HCT116 (cell line): ENCODE measurements around the gene WDR37. TPM values are rescaled to one million over a fixed set of nuclear protein-coding genes. Genes with fewer than 3 reads are reported as not detected.

Experiments used
- ATAC-seq: fragments of 200-7000 bp; cut with Tn5 transposase; 2 replicates; pipeline ENCODE4 v1.9.1; 2020; ENCODE audit warnings: mild to moderate bottlenecking, moderate library complexity
- BruUV-seq: library from RNA; stranded (reverse); fragments of 400-500 nt; replicated peaks from 2 replicates; lab custom pipeline; 2021; lab: Mats Ljungman, UMichigan
- CTCF ChIA-PET: fragments of 300-600 bp; sonication (Branson Sonifier 250); formaldehyde crosslinking; loops from one replicate; lab custom pipeline; 2021; ENCODE audit warnings: antibody characterized with exemption; lab: Charles Lee
- POLR2A ChIA-PET: fragments of 300-600, 350-600 bp; sonication (Branson Sonifier 250); formaldehyde crosslinking; loops from one replicate; lab custom pipeline; 2021; ENCODE audit warnings: antibody characterized with exemption; lab: Charles Lee
- RAD21 ChIA-PET, 2 experiments: fragments of 300-600 bp; sonication (Branson Sonifier 250); formaldehyde crosslinking; loops; one replicate each; lab custom pipeline; 2023; ENCODE audit warnings: low total read pairs in 2 of 2; ENCODE audit not compliant: uncharacterized antibody in 2 of 2, unreplicated experiment in 2 of 2, low non-redundant PET in 1 of 2; lab: Charles Lee
- DNase-seq: peaks from one replicate; pipeline ENCODE4 v3.0.0-alpha.2; 2010; ENCODE audit warnings: low read depth, low spot score
- H2AFZ ChIP-seq: fragments of 200-600 bp; shearing (Covaris generic), sonication (generic); 2 replicates; pipeline ENCODE4 v1.6.1; 2017; ENCODE audit warnings: low read depth, mixed run types, mixed read lengths, antibody characterized with exemption, low read length; ENCODE audit not compliant: poor library complexity, severe bottlenecking
- H3K27ac ChIP-seq: 2 replicates; pipeline ENCODE4 v1.5.1; 2012; ENCODE audit warnings: low read depth, low read length
- H3K27me3 ChIP-seq: fragments of 200-600 bp; sonication (generic); 2 replicates; pipeline ENCODE4 v1.6.1; 2016; ENCODE audit warnings: mixed run types, low read length, mixed read lengths; ENCODE audit not compliant: insufficient read depth
- H3K36me3 ChIP-seq, 2 experiments: fragments of 200-500 bp in 1 of 2; fragments of 200-600 bp in 1 of 2; sonication (Bioruptor generic) in 1 of 2; sonication (generic) in 1 of 2; 2 replicates each; pipeline versions ENCODE4 v1.5.1 to v1.6.1; 2014 to 2016; ENCODE audit warnings: low read length in 2 of 2, inconsistent platforms in 1 of 2, mixed read lengths in 1 of 2, mixed run types in 1 of 2; ENCODE audit not compliant: insufficient read depth in 2 of 2, control insufficient read depth in 1 of 2
- H3K4me1 ChIP-seq, 2 experiments: fragments of 200-600 bp in 1 of 2; sonication (generic) in 1 of 2; 2 replicates each; pipeline versions ENCODE4 v1.5.1 to v1.6.1; 2012 to 2017; ENCODE audit warnings: low read length in 2 of 2, inconsistent platforms in 1 of 2, mild to moderate bottlenecking in 1 of 2, mixed read lengths in 1 of 2, mixed run types in 1 of 2, moderate library complexity in 1 of 2; ENCODE audit not compliant: insufficient read depth in 2 of 2, control insufficient read depth in 1 of 2
- H3K4me2 ChIP-seq: fragments of 200-600 bp; sonication (generic); 2 replicates; pipeline ENCODE4 v1.6.1; 2017; ENCODE audit warnings: mixed run types, low read length, mixed read lengths
- H3K4me3 ChIP-seq, 2 experiments: fragments of 200-600 bp in 1 of 2; sonication (generic) in 1 of 2; replicated peaks in 1 of 2; 2 replicates each; pipeline ENCODE4 v1.5.1; 2011 to 2016; ENCODE audit warnings: low read length in 2 of 2, control low read depth in 1 of 2, low read depth in 1 of 2, mild to moderate bottlenecking in 1 of 2, mixed read lengths in 1 of 2, mixed run types in 1 of 2
- H3K79me2 ChIP-seq: fragments of 200-600 bp; sonication (generic); 2 replicates; pipeline ENCODE4 v1.6.1; 2017; ENCODE audit warnings: mild to moderate bottlenecking, mixed run types, low read length, moderate library complexity, mixed read lengths; ENCODE audit not compliant: insufficient read depth
- H3K9ac ChIP-seq: fragments of 200-600 bp; sonication (generic); 2 replicates; pipeline ENCODE4 v1.6.1; 2016; ENCODE audit warnings: low read length, mixed read lengths
- H3K9me2 ChIP-seq: fragments of 200-600 bp; sonication (generic), shearing (Covaris generic); 2 replicates; pipeline ENCODE4 v1.6.1; 2017; ENCODE audit warnings: mixed run types, mild to moderate bottlenecking, moderate library complexity; ENCODE audit not compliant: insufficient read depth
- H3K9me3 ChIP-seq, 2 experiments: fragments of 200-500 bp in 1 of 2; fragments of 200-600 bp in 1 of 2; sonication (Bioruptor generic) in 1 of 2; sonication (generic) in 1 of 2; 2 replicates each; pipeline ENCODE4 v1.6.1; 2014 to 2017; ENCODE audit warnings: low read length in 2 of 2, mixed read lengths in 2 of 2, inconsistent platforms in 1 of 2, low read depth in 1 of 2, mild to moderate bottlenecking in 1 of 2, mixed run types in 1 of 2, moderate library complexity in 1 of 2; ENCODE audit not compliant: control insufficient read depth in 1 of 2, insufficient read depth in 1 of 2
- H4K20me1 ChIP-seq: fragments of 200-600 bp; sonication (generic), shearing (Covaris generic); 2 replicates; pipeline ENCODE4 v1.6.1; 2017; ENCODE audit warnings: mixed run types, mild to moderate bottlenecking, moderate library complexity; ENCODE audit not compliant: insufficient read depth
- CBX3 ChIP-seq: IDR thresholded peaks from 2 replicates; pipeline ENCODE4 v1.6.1; 2012; ENCODE audit warnings: low read depth
- CEBPB ChIP-seq: IDR thresholded peaks from 2 replicates; pipeline ENCODE4 v1.6.1; 2012; ENCODE audit warnings: low read depth
- EGR1 ChIP-seq: IDR thresholded peaks from 2 replicates; pipeline ENCODE4 v1.6.1; 2012; ENCODE audit warnings: low read depth
- ELF1 ChIP-seq: IDR thresholded peaks from 2 replicates; pipeline ENCODE4 v1.6.1; 2012; ENCODE audit warnings: low read depth, borderline replicate concordance
- EZH2 ChIP-seq: fragments of 200-600 bp; sonication (generic); IDR thresholded peaks from 2 replicates; pipeline ENCODE4 v1.6.1; 2017; ENCODE audit warnings: antibody characterized with exemption, mixed run types
- EZH2phosphoT487 ChIP-seq: fragments of 200-600 bp; IDR thresholded peaks from 2 replicates; pipeline ENCODE4 v1.6.1; 2018; ENCODE audit warnings: antibody characterized with exemption, borderline replicate concordance
- FOSL1 ChIP-seq: IDR thresholded peaks from 2 replicates; pipeline ENCODE4 v1.6.1; 2012; ENCODE audit warnings: low read depth
- JUND ChIP-seq: IDR thresholded peaks from 2 replicates; pipeline ENCODE4 v1.6.1; 2012
- POLR2A ChIP-seq: IDR thresholded peaks from 2 replicates; pipeline ENCODE4 v1.7.0; 2011; ENCODE audit warnings: borderline replicate concordance; ENCODE audit not compliant: insufficient read depth, insufficient read length; ENCODE audit errors: extremely low read depth
- POLR2AphosphoS5 ChIP-seq: IDR thresholded peaks from 2 replicates; pipeline ENCODE4 v1.6.1; 2011; ENCODE audit warnings: mild to moderate bottlenecking, low read depth, low read length, moderate library complexity
- RAD21 ChIP-seq: IDR thresholded peaks from 2 replicates; pipeline ENCODE4 v1.6.1; 2012; ENCODE audit warnings: low read depth, mild to moderate bottlenecking
- SIN3A ChIP-seq: IDR thresholded peaks from 2 replicates; pipeline ENCODE4 v1.6.1; 2012; ENCODE audit warnings: low read depth
- SP1 ChIP-seq: IDR thresholded peaks from 2 replicates; pipeline ENCODE4 v1.6.1; 2012; ENCODE audit warnings: low read depth
- SRF ChIP-seq: IDR thresholded peaks from 2 replicates; pipeline ENCODE4 v1.6.1; 2012; ENCODE audit warnings: low read depth
- TCF7L2 ChIP-seq: IDR thresholded peaks from 2 replicates; pipeline ENCODE4 v1.7.0; 2011; ENCODE audit warnings: borderline replicate concordance, inconsistent platforms; ENCODE audit not compliant: insufficient read depth, insufficient read length; ENCODE audit errors: extremely low read depth
- YY1 ChIP-seq: IDR thresholded peaks from 2 replicates; pipeline ENCODE4 v1.6.1; 2011; ENCODE audit warnings: low read length, low read depth, moderate library complexity, mild to moderate bottlenecking; ENCODE audit not compliant: insufficient replicate concordance; ENCODE audit errors: extremely low read depth
- ZNF274 ChIP-seq: fragments of 200-500 bp; sonication (Bioruptor generic); IDR thresholded peaks from 2 replicates; pipeline ENCODE4 v1.6.1; 2014; ENCODE audit warnings: mild to moderate bottlenecking, low read depth, low read length, inconsistent platforms
- intact Hi-C: fragments of 100-400 bp; cut with micrococcal nuclease; formaldehyde crosslinking; loops from 2 replicates; pipeline ENCODE4 v1.10.0; 2022
- total RNA-seq: library from RNA; stranded (reverse); gene quantifications from one replicate; pipeline ENCODE4 v1.2.1, GENCODE V29; 2021; ENCODE audit not compliant: unreplicated experiment
- TF ChIP-seq, protein P1 (sequence below): IDR thresholded peaks from 2 replicates; pipeline ENCODE4 v1.6.1; 2012
- TF ChIP-seq, protein P2 (sequence below), 3 experiments: fragments of 200-600 bp in 1 of 3; sonication (generic) in 1 of 3; IDR thresholded peaks in 2 of 3; conservative IDR thresholded peaks in 1 of 3; 2 replicates each; pipeline ENCODE4 v1.5.1; 2012 to 2017; ENCODE audit warnings: low read depth in 2 of 3, low read length in 2 of 3, antibody characterized with exemption in 1 of 3, borderline replicate concordance in 1 of 3, control low read depth in 1 of 3, mild to moderate bottlenecking in 1 of 3, mixed read lengths in 1 of 3, mixed run types in 1 of 3, moderate library complexity in 1 of 3; ENCODE audit not compliant: insufficient read depth in 1 of 3

WDR37 gene
- total RNA-seq, 1 experiment from 2014 or later, result 9.1 TPM

DNA sequence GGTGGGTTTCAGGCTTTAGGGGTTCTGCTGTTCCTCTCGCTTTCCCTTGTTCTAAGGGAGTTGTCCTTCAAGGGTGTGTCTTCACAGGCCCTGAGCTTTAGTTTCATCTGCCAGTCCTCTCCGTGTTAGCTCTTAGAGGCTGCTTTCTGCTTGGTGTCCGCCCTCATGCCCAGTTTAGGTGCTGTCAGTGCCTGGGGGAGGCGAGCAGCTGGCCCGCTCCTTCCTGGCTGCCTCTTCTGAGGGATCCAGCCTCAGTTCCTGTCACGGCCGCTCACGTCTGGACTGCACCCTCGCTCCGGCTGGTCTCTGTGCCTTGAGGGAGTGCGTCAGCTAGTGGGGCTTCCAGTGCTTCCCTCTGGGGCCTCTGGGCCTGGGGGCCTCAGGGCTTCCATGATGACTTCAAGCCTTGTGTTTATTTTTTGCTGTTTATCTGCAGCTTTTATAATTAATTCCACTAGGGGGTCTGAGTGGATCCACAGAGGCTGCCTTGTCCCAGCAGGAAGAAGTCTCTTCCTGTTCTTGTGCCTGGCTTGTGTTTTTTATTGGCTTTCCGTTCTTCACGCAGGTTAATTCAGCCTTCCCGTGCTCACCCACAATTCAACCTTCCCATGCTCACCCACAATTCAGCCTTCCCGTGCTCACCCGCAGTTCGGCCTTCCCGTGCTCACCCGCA, 33.0 kb downstream of the WDR37 start:
- Histone ChIP-seq H3K4me2 (no peak overlapping the region), H3K79me2 (no peaks in the 10 kb centered on the region), H4K20me1 (no peaks in the 10 kb centered on the region), H3K27me3 (no peaks in the 10 kb centered on the region), H3K4me3 (no peak overlapping the region), H3K36me3 (peaks cover 4 to 18% of the 10 kb centered on the region in 2 experiments; a peak in 2 of 4 replicates), H3K9me2 (no peaks in the 10 kb centered on the region), H3K4me1 (no peaks in the 10 kb centered on the region), H3K27ac (no peak overlapping the region), H2AFZ (no peak overlapping the region), H3K9me3 (no peaks in the 10 kb centered on the region), H3K9ac (no peak overlapping the region)
- BruUV-seq, result no TSS peak
- CTCF ChIA-PET, result interaction anchor here (0.5 kb wide), 1 partner anchor 20 kb away, joined by 3 read pairs; no protein-coding TSS in a partner anchor
- RAD21 ChIA-PET, result no interaction called here
- peak; percentile 38; the same call in 1 of the 2 replicates for ATAC-seq
- POLR2A ChIA-PET, result no interaction called here
- intact Hi-C loops, result no loop called here
- TF ChIP-seq FOSL1 (no peak), SIN3A (no peak), YY1 (no peak), TCF7L2 (no peak), JUND (no peak), SP1 (no peak), ELF1 (no peak), CBX3 (no peak), RAD21 (no peak), ZNF274 (no peak), EGR1 (no peak), EZH2 (no peak), CEBPB (no peak), SRF (no peak), POLR2AphosphoS5 (no peak), EZH2phosphoT487 (no peak), POLR2A (no peak)
- TF ChIP-seq, protein P1, sequence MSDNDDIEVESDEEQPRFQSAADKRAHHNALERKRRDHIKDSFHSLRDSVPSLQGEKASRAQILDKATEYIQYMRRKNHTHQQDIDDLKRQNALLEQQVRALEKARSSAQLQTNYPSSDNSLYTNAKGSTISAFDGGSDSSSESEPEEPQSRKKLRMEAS, result no peak
- TF ChIP-seq, protein P2, sequence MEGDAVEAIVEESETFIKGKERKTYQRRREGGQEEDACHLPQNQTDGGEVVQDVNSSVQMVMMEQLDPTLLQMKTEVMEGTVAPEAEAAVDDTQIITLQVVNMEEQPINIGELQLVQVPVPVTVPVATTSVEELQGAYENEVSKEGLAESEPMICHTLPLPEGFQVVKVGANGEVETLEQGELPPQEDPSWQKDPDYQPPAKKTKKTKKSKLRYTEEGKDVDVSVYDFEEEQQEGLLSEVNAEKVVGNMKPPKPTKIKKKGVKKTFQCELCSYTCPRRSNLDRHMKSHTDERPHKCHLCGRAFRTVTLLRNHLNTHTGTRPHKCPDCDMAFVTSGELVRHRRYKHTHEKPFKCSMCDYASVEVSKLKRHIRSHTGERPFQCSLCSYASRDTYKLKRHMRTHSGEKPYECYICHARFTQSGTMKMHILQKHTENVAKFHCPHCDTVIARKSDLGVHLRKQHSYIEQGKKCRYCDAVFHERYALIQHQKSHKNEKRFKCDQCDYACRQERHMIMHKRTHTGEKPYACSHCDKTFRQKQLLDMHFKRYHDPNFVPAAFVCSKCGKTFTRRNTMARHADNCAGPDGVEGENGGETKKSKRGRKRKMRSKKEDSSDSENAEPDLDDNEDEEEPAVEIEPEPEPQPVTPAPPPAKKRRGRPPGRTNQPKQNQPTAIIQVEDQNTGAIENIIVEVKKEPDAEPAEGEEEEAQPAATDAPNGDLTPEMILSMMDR (IDR thresholded peaks at IDR 0.05 in 2 of 3, conservative IDR thresholded peaks at IDR 0.05 in 1 of 3; ENCODE audit: borderline replicate concordance in 1 of 3, insufficient read depth in 1 of 3, low read depth in 2 of 3, low read length in 2 of 3), result no peak
- DNase-seq, result no peak
